Stomach (tissue), 9 donors: ENCODE data around the gene LGALS1. TPM values are rescaled to one million over a fixed set of nuclear protein-coding genes. Genes with fewer than 3 reads are reported as not detected.

Experiments
- DNase-seq, 2 donors: peaks; one replicate each; pipeline versions ENCODE4 v3.0.0 to v3.0.0-alpha.2; 2013 to 2019
- H3K27ac ChIP-seq, 5 donors: fragments of 200-600 bp in 4 of 5; sonication (generic) in 4 of 5; one replicate each; pipeline ENCODE4 v1.5.1; 2013 to 2019; ENCODE audit warnings: mild to moderate bottlenecking in 1 of 5, moderate library complexity in 1 of 5
- H3K27me3 ChIP-seq, 3 donors: fragments of 200-600 bp; sonication (generic); one replicate each; pipeline ENCODE4 v1.5.1; 2017 to 2019; ENCODE audit warnings: mixed run types in 1 of 3
- H3K36me3 ChIP-seq, 4 donors: fragments of 200-600 bp; sonication (generic); 1 replicate in 3 of 4; 2 replicates in 1 of 4; pipeline ENCODE4 v1.5.1; 2016 to 2019
- H3K4me1 ChIP-seq, 4 donors: fragments of 200-600 bp; sonication (generic); one replicate each; pipeline ENCODE4 v1.5.1; 2016 to 2019
- H3K4me3 ChIP-seq, 4 donors: fragments of 200-600 bp; sonication (generic) in 3 of 4; one replicate each; pipeline ENCODE4 v1.5.1; 2016 to 2019; ENCODE audit warnings: mild to moderate bottlenecking in 1 of 4
- H3K9me3 ChIP-seq, 4 donors: fragments of 200-600 bp; sonication (generic); one replicate each; pipeline ENCODE4 v1.5.1; 2016 to 2019
- CTCF ChIP-seq, 7 experiments: fragments of 450-650 bp in 4 of 7; fragments of 200-600 bp in 3 of 7; sonication (generic) in 3 of 7; IDR thresholded peaks; one replicate each; pipeline ENCODE4 v1.5.1; 2016 to 2019; ENCODE audit warnings: antibody characterized with exemption in 7 of 7, control low read depth in 2 of 7, mild to moderate bottlenecking in 1 of 7
- EP300 ChIP-seq: sonication (generic); formaldehyde crosslinking; IDR thresholded peaks from one replicate; pipeline ENCODE4 v1.6.1; 2017; ENCODE audit warnings: antibody characterized with exemption
- POLR2A ChIP-seq, 4 donors: fragments of 450-650 bp; IDR thresholded peaks; one replicate each; pipeline ENCODE4 v1.6.1; 2016; ENCODE audit warnings: antibody characterized with exemption in 4 of 4, control low read depth in 2 of 4, mild to moderate bottlenecking in 1 of 4, moderate library complexity in 1 of 4
- POLR2AphosphoS5 ChIP-seq, 3 donors: sonication (generic); formaldehyde crosslinking; IDR thresholded peaks; one replicate each; pipeline ENCODE4 v1.6.1; 2016; ENCODE audit warnings: antibody characterized with exemption in 3 of 3
- WGBS, 5 donors: extraction: QIAGEN DNeasy Blood & Tissue Kit in 3 of 5; methylation state at CpG; one replicate each; pipeline versions ENCODE4 v1.1.5 to v1.1.7; 2013 to 2018; 5-methylcytosine and 5-hydroxymethylcytosine counted together
- intact Hi-C: fragments of 100-400 bp; cut with DNase I; formaldehyde crosslinking; loops from one replicate; pipeline ENCODE4 v1.15.1; 2023; ENCODE audit warnings: low total_unique reads
- polyA plus RNA-seq, 3 donors: library from polyadenylated mRNA; stranded (reverse); fragments of 200-250 nt; gene quantifications; one replicate each; pipeline ENCODE4 v1.2.3, GENCODE V29; 2013
- total RNA-seq, 5 donors: library from RNA; depleted of rRNA; stranded (reverse); fragments of >200 nt; gene quantifications; one replicate each; pipeline versions ENCODE4 v1.1.0 to v1.2.3, GENCODE V29; 2014 to 2016
- donor health status: healthy with polysubstance abuse.
- donor health status: Bipolar disorder and iron deficiency.
- donor health status: healthy.

LGALS1 gene
- total and polyA plus RNA-seq, 8 donors = 235 to 1,435 (median 475) TPM

- peak overlapping the region; percentile 64 to 90 (median 81) for H3K27ac ChIP-seq
- peak overlapping the region in 2 of 4 donors; percentile 14 to 26 for H3K4me3 ChIP-seq
- no peak for DNase-seq
- H3K4me1 ChIP-seq = peaks cover 35 to 70% (median 54%) of the 10 kb centered on the region in 4 donors
- WGBS, 5 donors = 25 to 50% (median 40%) methylated on average over 7 to 11 of the region's 11 CpGs
- H3K36me3 ChIP-seq = peaks cover 12 to 49% (median 48%) of the 10 kb centered on the region in 4 donors
- TF ChIP-seq CTCF (IDR thresholded peaks at IDR 0.05) = no peak
- intact Hi-C loops = no loop called here
- no peaks in the 10 kb centered on the region for H3K9me3 ChIP-seq
- H3K27me3 ChIP-seq = no peaks in the 10 kb centered on the region
Measured at GRCh38 chr22:37633089-37633624, 42.3 kb upstream of the LGALS1 start.

- Histone ChIP-seq H3K4me1 (peaks cover 41 to 77% (median 57%) of the 10 kb centered on the region in 4 donors), H3K27ac (peak overlapping the region; percentile 64 to 90 (median 81))
- TF ChIP-seq EP300 (no peak), CTCF (IDR thresholded peaks at IDR 0.05) (peak in 2 of 7 experiments; percentile 13 to 20), POLR2AphosphoS5 (IDR thresholded peaks at IDR 0.05) (peak in 2 of 3 donors; percentile 46 to 47)
Measured at GRCh38 chr22:37633625-37634416, 41.6 kb upstream of the LGALS1 start.

GRCh38 chr22:37634417-37634924, 41.0 kb upstream of the LGALS1 start:
- 20 to 37% (median 29%) methylated on average over 7 to 8 of the region's 8 CpGs for WGBS, 5 donors
- peak in 1 of 2 donors; percentile 59 for DNase-seq
- peaks cover 46 to 84% (median 64%) of the 10 kb centered on the region in 4 donors for H3K4me1 ChIP-seq
- no peaks in the 10 kb centered on the region for H3K27me3 ChIP-seq
- peak overlapping the region in 2 of 4 donors; percentile 16 to 26 for H3K4me3 ChIP-seq
- no peaks in the 10 kb centered on the region for H3K9me3 ChIP-seq
- H3K36me3 ChIP-seq = peaks cover 7 to 35% (median 35%) of the 10 kb centered on the region in 4 donors
- no peak for TF ChIP-seq EP300
- peak overlapping the region; percentile 64 to 90 (median 81) for H3K27ac ChIP-seq
- intact Hi-C loops = no loop called here

More at GRCh38 chr22:37633625-37634416, 41.6 kb upstream of the LGALS1 start:
- H3K36me3 ChIP-seq = peaks cover 12 to 42% (median 41%) of the 10 kb centered on the region in 4 donors
- 1 to 8% (median 4%) methylated on average over 13 to 24 of the region's 24 CpGs for WGBS, 5 donors
- intact Hi-C loops = no loop called here
- no peaks in the 10 kb centered on the region for H3K9me3 ChIP-seq
- no peaks in the 10 kb centered on the region for H3K27me3 ChIP-seq
- peak overlapping the region; percentile 14 to 26 (median 19) for H3K4me3 ChIP-seq
- DNase-seq = peak; percentile 86 to 95

- no peak overlapping the region for H3K4me3 ChIP-seq
- H3K27ac ChIP-seq = peak overlapping the region; percentile 10 to 90 (median 81)
- H3K4me1 ChIP-seq = peaks cover 52 to 90% (median 71%) of the 10 kb centered on the region in 4 donors
- no peak for DNase-seq
- no peaks in the 10 kb centered on the region for H3K9me3 ChIP-seq
- intact Hi-C loops = no loop called here
- H3K27me3 ChIP-seq = no peaks in the 10 kb centered on the region
- TF ChIP-seq POLR2A (IDR thresholded peaks at IDR 0.05) = no peak
- no peak for TF ChIP-seq EP300
- no peak for TF ChIP-seq POLR2AphosphoS5 (IDR thresholded peaks at IDR 0.05)
- no peak for TF ChIP-seq CTCF (IDR thresholded peaks at IDR 0.05)
- 84 to 93% (median 89%) methylated on average over 4 to 7 of the region's 7 CpGs for whole genome bisulfite sequencing, 5 donors
- peaks cover under 1 to 29% (median 28%) of the 10 kb centered on the region in 4 donors for H3K36me3 ChIP-seq
Measured at GRCh38 chr22:37635157-37635556, 40.3 kb upstream of the LGALS1 start.
